GM12873 (cell line): ENCODE results near the gene CFL1.

ENCODE experiments used
- TF ChIP-seq, protein P1 (sequence below): IDR thresholded peaks from 2 replicates; pipeline ENCODE4 v1.5.1; 2012; ENCODE audit warnings: low read depth, mild to moderate bottlenecking, moderate library complexity, low read length, control low read depth; ENCODE audit not compliant: insufficient read depth; ENCODE audit errors: missing control alignments

CFL1 gene

DNA sequence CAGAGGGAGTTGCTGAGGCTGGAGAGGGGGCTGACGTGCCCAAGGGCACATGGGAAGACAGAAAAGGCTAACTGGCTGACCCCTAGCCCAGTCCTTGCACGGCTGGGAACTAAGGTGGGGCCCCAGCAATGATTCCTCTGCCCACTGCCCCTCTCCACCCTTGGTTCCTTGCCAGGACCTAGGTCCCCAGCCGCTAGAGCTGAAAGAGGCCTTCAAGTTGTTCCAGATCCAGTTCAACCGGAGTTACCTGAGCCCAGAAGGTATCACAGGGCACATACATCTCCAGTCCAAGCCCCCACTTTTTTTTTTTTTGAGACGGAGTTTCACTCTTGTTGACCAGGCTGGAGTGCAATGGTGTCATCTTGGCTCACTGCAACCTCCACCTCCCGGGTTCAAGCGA, 22.0 kb upstream of the CFL1 start:
- TF ChIP-seq, protein P1, sequence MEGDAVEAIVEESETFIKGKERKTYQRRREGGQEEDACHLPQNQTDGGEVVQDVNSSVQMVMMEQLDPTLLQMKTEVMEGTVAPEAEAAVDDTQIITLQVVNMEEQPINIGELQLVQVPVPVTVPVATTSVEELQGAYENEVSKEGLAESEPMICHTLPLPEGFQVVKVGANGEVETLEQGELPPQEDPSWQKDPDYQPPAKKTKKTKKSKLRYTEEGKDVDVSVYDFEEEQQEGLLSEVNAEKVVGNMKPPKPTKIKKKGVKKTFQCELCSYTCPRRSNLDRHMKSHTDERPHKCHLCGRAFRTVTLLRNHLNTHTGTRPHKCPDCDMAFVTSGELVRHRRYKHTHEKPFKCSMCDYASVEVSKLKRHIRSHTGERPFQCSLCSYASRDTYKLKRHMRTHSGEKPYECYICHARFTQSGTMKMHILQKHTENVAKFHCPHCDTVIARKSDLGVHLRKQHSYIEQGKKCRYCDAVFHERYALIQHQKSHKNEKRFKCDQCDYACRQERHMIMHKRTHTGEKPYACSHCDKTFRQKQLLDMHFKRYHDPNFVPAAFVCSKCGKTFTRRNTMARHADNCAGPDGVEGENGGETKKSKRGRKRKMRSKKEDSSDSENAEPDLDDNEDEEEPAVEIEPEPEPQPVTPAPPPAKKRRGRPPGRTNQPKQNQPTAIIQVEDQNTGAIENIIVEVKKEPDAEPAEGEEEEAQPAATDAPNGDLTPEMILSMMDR: no peak

DNA sequence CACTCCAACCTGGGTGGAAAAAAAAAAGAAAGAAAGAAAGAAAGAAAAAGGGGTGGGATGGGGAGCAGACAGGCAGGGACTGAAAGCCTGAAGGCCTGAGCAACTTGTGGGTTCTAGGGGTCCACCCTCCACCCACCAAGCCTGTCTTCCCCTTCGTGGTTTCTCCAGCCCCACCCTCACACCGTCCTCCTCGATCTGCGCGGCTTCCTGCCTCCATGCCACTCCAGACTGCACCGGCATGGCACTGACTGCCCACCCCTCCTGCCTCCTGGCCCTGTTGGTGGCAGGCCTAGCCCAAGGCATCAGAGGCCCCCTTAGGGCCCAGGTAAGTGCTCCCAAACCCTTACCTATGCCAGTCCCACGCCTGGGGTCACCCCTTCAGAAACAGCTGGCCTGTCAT, 21.6 kb upstream of the CFL1 start, which contains the start of gene CTSW:
TSS of gene CTSW (plus strand) at position 221 of the 400 bp plus-strand sequence. CDS start at position 239, 18 bp downstream.
- TF ChIP-seq, protein P1: no peak

GRCh38 chr11:65873318-65874156, 15.6 kb upstream of the CFL1 start:
- TF ChIP-seq, protein P1: no peak

DNA sequence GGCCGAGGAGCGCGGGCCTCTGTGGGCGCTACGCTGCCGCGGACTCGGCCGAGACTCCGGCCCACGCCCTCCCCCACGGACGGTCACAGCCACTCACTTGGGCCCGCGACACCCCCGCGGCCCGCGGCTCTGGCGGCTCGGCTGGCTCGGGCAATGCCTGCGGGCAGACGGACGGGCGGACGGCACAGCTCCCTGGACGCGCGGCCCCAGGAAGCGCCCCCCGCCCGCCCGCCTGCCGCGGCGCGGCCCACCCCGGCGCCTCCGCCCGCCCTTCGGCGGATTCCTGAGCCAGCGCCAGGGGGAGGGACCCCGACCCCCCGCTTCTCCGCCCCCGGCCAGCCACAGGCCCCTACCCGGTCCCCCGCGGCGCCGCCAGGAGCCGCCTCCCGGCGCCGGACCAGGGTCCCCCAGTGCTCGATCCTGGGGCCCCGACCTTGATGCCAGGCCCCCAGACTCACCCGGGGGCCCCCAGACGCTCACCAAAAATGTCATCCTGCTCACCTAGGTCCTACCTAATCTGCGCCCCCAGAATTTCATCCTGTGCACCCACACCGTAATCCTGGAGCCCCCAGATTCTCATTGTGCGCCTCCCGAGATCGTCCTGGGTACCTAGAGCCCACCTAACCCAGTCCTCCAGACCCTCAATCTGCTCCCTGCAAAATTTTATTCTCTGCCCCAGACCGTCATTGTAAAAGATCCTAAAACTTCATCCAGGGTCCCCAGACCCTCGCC, 14.8 kb upstream of the CFL1 start, which contains the start of gene EFEMP2:
TSS of gene EFEMP2 (minus strand) at position 215 of the 732 bp plus-strand sequence. CDS start 446 bp downstream, outside the sequence.
- TF ChIP-seq, protein P1: no peak

GRCh38 chr11:65871811-65872548, 14.0 kb upstream of the CFL1 start:
- TF ChIP-seq, protein P1: no peak

DNA sequence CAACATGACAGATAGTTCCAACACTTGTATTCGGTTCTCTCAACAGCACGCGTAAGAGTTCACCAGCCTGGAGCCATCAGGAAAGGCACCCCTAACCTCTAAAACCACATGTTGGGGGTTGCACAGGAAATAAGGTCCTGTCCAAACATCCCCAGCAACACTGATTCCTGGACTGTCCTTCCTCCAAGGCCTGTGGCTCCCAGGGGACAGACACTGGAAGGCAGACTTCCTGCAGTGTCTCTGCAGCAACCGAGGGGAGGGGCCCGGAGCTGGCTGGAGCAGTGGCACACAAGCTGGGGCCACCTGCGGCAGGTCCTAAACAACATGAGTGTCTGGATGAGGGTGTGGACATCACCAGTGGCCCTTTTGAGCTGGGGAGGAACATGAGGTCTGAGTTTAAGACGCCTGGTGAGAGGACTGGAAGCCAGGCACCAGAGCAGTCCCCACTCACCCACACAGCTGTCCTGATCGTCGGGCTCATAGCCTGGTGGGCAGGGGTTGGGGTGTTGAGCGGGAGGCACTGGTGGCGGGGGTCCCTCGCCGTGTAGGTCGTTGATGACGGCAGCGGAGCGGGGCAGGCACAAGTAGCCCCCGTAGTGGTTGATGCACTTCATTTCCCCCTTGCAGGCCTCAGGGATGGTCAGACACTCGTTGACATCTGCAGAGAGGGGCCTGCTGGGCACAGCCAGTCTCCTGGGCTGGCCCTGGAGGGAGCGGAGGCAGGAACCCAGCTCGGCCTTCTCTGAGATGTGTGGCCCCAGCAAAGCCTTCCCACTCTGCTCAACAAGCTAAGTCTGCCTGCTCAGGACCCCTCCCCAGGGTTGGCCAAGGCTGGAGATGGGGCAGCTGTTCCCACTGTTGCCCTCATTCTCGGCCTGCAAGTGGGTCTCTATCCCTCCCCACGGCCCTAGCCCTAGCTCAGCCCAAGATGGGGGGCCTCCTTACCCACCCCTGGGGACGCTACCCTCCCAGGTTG, 13.0 kb upstream of the CFL1 start:
- TF ChIP-seq, protein P1: no peak
